ENCODE measurements around the gene SMIM27.
"Not testable (repeated sequence)": the region's sequence is repeated elsewhere in the genome, so short reads cannot be mapped to it uniquely, and the experiment has no call there.

SMIM27 gene

DNA sequence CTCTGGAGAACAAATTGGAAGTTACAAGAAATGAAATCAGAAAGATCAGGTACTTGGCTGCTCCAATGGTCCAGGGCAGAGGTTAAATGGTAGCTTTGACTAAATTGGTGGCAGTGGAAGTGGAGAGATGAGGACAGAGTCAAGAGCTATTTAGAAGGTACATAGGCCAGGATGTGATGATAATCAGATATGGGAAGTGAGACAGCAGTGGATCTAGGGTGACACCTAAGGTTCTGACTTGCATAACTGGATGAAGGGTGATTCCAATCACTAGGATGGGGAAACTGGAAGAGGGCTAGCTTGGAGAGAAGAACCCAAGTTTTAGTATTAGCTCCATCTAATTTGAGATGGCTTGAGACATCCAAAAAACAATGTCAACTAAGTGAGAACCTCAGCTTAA, 44.8 kb downstream of the SMIM27 start:
- DNase-seq (ENCODE audit: low read depth, low spot score): no peak

DNA sequence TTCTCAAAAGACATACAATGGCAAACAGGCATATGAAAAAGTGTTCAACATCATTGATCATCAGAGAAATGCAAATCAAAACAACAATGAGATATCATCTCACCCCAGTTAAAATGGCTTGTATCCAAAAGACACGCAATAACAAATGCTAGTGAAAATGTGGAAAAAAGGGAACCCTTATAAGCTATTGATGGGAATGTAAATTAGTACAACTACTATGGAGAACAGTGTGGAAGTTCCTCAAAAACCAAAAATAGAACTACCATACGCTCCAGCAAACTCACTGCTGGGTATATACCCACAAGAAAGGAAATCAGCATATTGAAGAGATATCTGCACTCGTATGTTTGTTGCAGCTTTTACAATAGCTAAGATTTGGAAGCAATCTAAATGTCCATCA, 46.9 kb downstream of the SMIM27 start:
- DNase-seq (ENCODE audit: low read depth, low spot score): not testable (repeated sequence)

Measured in astrocyte of the hippocampus (primary cell).